ES-I3 (cell line): Measurements from ENCODE around the gene TREX2.

Experiments
- H3K36me3 ChIP-seq: 2 replicates; pipeline ENCODE4 v1.6.1; 2013; ENCODE audit warnings: mild to moderate bottlenecking, low read length, control low read depth, moderate library complexity; ENCODE audit not compliant: insufficient read depth
- H3K4me1 ChIP-seq: 2 replicates; pipeline ENCODE4 v1.6.1; 2013; ENCODE audit warnings: mild to moderate bottlenecking, control low read depth, low read length; ENCODE audit not compliant: insufficient read depth
- H3K9ac ChIP-seq: 2 replicates; pipeline ENCODE4 v1.6.1; 2013; ENCODE audit warnings: low read depth, mild to moderate bottlenecking, low read length, moderate library complexity
- H3K9me3 ChIP-seq: 2 replicates; pipeline ENCODE4 v1.6.1; 2013; ENCODE audit warnings: mild to moderate bottlenecking, low read length, moderate library complexity; ENCODE audit not compliant: control insufficient read depth, insufficient read depth

Gene TREX2, protein sequence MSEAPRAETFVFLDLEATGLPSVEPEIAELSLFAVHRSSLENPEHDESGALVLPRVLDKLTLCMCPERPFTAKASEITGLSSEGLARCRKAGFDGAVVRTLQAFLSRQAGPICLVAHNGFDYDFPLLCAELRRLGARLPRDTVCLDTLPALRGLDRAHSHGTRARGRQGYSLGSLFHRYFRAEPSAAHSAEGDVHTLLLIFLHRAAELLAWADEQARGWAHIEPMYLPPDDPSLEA

GRCh38 chrX:153445856-153446635, at the start of gene TREX2:
Gene TREX2 (minus strand): TSS chrX:153446056. CDS start chrX:153445430, 626 bp downstream.
- no peak within 1 kb of the TSS for H3K9ac ChIP-seq
- H3K36me3 ChIP-seq: no peaks in the 10 kb centered on the region
- no peaks in the 10 kb centered on the region for H3K4me1 ChIP-seq

GRCh38 chrX:153495362-153495751, 49.5 kb upstream of the TREX2 start:
- H3K4me1 ChIP-seq: peaks cover 30% of the 10 kb centered on the region; the same call in 1 of the 2 replicates
- H3K9ac ChIP-seq: peak overlapping the region; percentile 28; the same call in 1 of the 2 replicates

More at GRCh38 chrX:153445856-153446635, at the start of gene TREX2:
- no peaks in the 10 kb centered on the region for H3K9me3 ChIP-seq

DNA sequence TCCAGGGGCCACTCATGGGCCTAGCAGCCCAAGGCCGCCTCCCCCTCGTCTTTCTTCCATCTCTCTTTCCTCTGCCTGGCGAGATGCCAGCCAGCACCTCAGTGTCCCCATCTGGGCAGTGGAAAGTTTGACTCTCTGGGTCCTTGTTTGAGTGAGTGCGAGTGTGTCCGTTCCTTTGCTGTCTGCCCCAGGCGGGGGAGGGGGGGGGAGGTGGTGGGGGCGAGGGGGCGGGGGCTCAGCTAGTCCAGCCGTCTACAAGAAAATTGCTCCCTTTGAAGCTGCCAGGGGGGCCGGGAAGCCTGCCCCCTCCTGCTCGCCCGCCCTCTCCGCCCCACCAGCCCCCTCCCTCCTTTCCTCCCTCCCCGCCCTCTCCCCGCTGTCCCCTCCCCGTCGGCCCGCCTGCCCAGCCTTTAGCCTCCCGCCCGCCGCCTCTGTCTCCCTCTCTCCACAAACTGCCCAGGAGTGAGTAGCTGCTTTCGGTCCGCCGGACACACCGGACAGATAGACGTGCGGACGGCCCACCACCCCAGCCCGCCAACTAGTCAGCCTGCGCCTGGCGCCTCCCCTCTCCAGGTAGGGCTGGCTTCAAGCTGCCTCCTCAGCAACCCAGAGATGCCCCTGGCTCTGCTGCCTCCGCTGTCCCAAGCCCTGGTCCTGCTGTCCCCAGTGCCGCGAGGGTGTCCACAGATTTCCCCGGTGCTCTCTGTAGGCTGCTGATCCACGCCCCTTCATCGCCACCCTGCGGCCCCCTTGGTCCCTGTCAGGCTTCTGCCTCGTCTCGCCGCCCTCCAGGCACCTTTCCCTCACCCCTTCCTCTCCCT, 48.9 kb upstream of the TREX2 start, which contains the start of gene BGN:
Gene BGN (plus strand): TSS at position 440 of the 821 bp plus-strand sequence. CDS start 9,652 bp downstream, outside the sequence.
- Histone ChIP-seq H3K4me1 (peaks cover 30% of the 10 kb centered on the region; the same call in 1 of the 2 replicates), H3K36me3 (no peaks in the 10 kb centered on the region), H3K9ac (peak within 1 kb of the TSS; percentile 28; the same call in 1 of the 2 replicates), H3K9me3 (no peaks in the 10 kb centered on the region)

More at GRCh38 chrX:153495362-153495751, 49.5 kb upstream of the TREX2 start:
- Histone ChIP-seq H3K9me3 (no peaks in the 10 kb centered on the region), H3K36me3 (no peaks in the 10 kb centered on the region)

GRCh38 chrX:153494061-153494460, 48.2 kb upstream of the TREX2 start:
- Histone ChIP-seq H3K9me3 (no peaks in the 10 kb centered on the region), H3K9ac (no peak overlapping the region), H3K36me3 (no peaks in the 10 kb centered on the region), H3K4me1 (peaks cover 30% of the 10 kb centered on the region; the same call in 1 of the 2 replicates)

DNA sequence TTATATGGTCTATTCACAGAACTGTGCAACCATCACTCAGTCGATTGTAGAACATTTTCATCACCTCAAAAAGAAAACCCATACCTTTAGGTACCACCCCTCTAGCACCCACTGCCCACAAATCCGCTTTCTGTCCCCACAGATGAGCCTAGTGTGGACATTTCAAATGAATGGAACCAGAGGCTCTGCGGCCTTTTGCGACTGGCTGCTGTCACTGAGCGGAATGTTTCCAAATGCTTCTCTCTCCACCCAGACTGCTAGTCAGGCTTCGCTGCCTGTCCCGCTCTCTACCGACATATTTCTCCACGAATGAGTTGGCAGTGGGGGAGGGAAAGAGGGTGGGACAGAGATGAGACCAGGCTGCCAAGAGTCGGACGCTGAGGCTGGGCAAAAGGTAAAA, 47.2 kb upstream of the TREX2 start:
- Histone ChIP-seq H3K4me1 (peaks cover 31% of the 10 kb centered on the region; the same call in 1 of the 2 replicates), H3K9me3 (no peaks in the 10 kb centered on the region), H3K9ac (no peak overlapping the region), H3K36me3 (no peaks in the 10 kb centered on the region)

- H3K9ac ChIP-seq: no peak overlapping the region
- no peaks in the 10 kb centered on the region for H3K36me3 ChIP-seq
- H3K9me3 ChIP-seq: no peaks in the 10 kb centered on the region
- peaks cover 35% of the 10 kb centered on the region; the same call in 1 of the 2 replicates for H3K4me1 ChIP-seq
These were observed 46.7 kb upstream of the TREX2 start for GRCh38 chrX:153492543-153492942.

DNA sequence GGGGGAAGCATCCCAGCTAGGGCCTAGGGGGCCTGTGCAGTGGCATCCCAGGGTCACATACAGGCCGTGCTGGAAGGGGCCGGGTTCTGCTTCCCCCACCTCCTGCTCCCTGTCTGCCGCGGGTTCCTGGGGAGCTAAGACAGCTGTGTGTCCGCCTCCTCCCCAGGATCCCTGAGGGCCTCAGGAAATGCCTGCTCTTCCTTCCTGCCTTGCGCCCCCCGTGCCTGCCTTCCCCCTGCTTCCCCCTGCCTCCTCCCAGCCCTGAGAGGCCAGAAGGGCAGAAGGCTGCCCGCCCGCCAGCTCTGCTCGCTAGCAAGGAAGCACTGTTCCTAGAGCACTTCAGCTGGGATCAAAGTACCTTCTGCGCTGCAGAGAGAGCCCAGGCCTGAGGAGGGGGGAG, 46.1 kb upstream of the TREX2 start:
- Histone ChIP-seq H3K4me1 (peaks cover 35% of the 10 kb centered on the region; the same call in 1 of the 2 replicates), H3K9ac (no peak overlapping the region), H3K36me3 (no peaks in the 10 kb centered on the region), H3K9me3 (no peaks in the 10 kb centered on the region)

DNA sequence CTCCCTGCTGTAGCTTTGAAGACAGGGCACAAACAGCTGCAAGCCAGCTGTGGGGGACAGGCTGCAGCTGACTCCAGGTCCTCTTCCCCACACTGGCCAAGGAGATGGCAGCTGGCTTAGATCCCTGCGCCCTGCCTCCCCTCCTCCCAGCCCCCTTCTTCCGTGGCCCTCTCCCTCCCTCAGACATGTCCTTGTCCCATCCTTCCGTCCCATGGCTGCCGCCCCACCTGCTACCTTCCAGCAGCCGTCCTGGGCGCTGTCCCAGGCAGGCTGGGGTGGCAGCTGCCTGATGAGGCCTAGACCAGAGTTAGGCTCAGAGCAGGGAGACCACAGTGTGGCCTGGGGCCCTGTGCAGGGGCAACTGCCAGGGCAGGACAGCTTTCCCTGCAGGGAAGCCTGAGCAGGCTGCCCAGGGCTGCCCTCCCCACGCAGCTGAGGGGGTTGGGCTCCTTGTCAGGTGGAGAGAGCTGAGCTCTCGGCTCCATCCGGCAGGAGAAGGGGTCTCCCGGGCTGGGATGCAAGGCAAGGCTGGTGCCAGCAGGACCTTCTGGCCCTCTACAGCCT, 45.6 kb upstream of the TREX2 start:
- Histone ChIP-seq H3K9me3 (no peaks in the 10 kb centered on the region), H3K4me1 (peaks cover 35% of the 10 kb centered on the region; the same call in 1 of the 2 replicates), H3K9ac (no peak overlapping the region), H3K36me3 (no peaks in the 10 kb centered on the region)

- peaks cover 33% of the 10 kb centered on the region; the same call in 1 of the 2 replicates for H3K4me1 ChIP-seq
- H3K9me3 ChIP-seq: no peaks in the 10 kb centered on the region
- H3K36me3 ChIP-seq: no peaks in the 10 kb centered on the region
- no peak overlapping the region for H3K9ac ChIP-seq
These were observed 44.5 kb upstream of the TREX2 start for GRCh38 chrX:153490217-153490930.

GRCh38 chrX:153488231-153488914, 42.5 kb upstream of the TREX2 start:
- Histone ChIP-seq H3K9me3 (no peaks in the 10 kb centered on the region), H3K36me3 (no peaks in the 10 kb centered on the region), H3K4me1 (peaks cover 22% of the 10 kb centered on the region; the same call in 1 of the 2 replicates), H3K9ac (no peak overlapping the region)

DNA sequence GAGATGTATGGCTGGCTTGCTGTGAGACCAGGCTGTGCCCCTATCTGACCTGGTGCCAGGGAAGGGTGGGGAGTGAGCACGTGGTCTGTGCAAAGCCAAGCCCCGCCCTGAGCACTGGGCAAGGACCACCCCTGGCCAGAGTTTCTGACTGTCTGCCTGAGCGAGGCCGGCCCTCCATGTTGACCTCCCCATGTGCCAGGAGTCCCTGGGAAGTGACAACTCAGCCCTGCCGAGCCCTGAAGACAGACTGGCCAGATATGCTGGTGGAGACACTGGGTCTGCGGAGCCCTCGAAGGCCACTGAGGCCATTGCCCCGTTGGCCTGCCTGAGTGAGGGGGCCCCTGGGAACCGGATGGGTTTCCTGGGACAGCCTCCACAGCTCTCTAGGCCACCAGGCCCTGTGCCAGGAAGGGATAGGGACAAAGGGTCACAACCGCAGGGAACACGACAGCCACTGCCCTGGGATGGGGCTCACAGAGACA, 41.8 kb upstream of the TREX2 start:
- Histone ChIP-seq H3K9me3 (no peaks in the 10 kb centered on the region), H3K4me1 (peaks cover 15% of the 10 kb centered on the region; the same call in 1 of the 2 replicates), H3K36me3 (no peaks in the 10 kb centered on the region), H3K9ac (no peak overlapping the region)

DNA sequence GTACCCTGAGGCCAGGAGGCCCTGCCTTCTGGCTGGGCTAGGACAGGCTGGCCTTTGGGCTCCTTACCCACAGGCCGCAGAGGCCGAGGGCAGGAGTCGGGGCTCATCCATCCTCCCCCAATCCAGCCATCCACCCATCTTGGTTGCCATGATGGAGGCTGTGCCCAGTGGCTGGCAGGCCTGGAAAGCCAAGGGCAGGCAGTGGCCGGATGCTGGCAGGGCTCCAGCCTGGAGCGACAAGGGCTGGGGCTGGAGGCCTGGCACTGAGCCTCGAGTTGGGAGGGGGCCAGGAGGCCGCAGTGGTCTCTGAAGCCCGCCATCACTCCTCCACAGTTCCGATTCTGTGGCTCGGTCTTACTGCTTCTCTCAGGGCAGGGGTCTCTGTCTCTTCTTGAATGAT, 40.3 kb upstream of the TREX2 start:
- Histone ChIP-seq H3K4me1 (peaks cover 5% of the 10 kb centered on the region; the same call in 1 of the 2 replicates), H3K9me3 (no peaks in the 10 kb centered on the region), H3K9ac (no peak overlapping the region), H3K36me3 (no peaks in the 10 kb centered on the region)
